OCI-LY3 (cell line): Measurements from ENCODE around the gene SMIM23.

ENCODE experiments used
- H2AFZ ChIP-seq: fragments of 200-600, 300-600 bp; shearing (Covaris generic); 2 replicates; pipeline ENCODE4 v1.6.0; 2014; ENCODE audit warnings: antibody characterized with exemption, low read depth, low read length
- H3K27ac ChIP-seq: fragments of 200-600, 300-600 bp; sonication (generic); 2 replicates; pipeline ENCODE4 v1.5.1; 2014; ENCODE audit warnings: mild to moderate bottlenecking, low read length, moderate library complexity, mixed read lengths
- H3K27me3 ChIP-seq: fragments of 200-600, 300-600 bp; sonication (generic); 2 replicates; pipeline ENCODE4 v1.6.1; 2014; ENCODE audit warnings: low read depth, low read length, mixed read lengths
- H3K36me3 ChIP-seq: fragments of 200-600, 300-600 bp; sonication (generic); replicated peaks from 2 replicates; pipeline ENCODE3; 2014; ENCODE audit warnings: low read depth, low read length, mixed read lengths
- H3K4me1 ChIP-seq: fragments of 300-600, 200-600 bp; sonication (generic); 2 replicates; pipeline ENCODE4 v1.6.1; 2014; ENCODE audit warnings: low read length, mixed read lengths
- H3K4me2 ChIP-seq: fragments of 200-600, 300-600 bp; sonication (generic); 2 replicates; pipeline ENCODE4 v1.6.1; 2014; ENCODE audit warnings: low read length, mixed read lengths
- H3K4me3 ChIP-seq: fragments of 300-600, 200-600 bp; sonication (generic); 2 replicates; pipeline ENCODE4 v1.5.1; 2014; ENCODE audit warnings: antibody characterized with exemption, mild to moderate bottlenecking, low read length, moderate library complexity
- H3K79me2 ChIP-seq: fragments of 300-600, 200-600 bp; shearing (Covaris generic); 2 replicates; pipeline ENCODE4 v1.6.1; 2014; ENCODE audit warnings: mild to moderate bottlenecking, low read length, mixed read lengths
- H3K9ac ChIP-seq: fragments of 300-600, 200-600 bp; shearing (Covaris generic); 2 replicates; pipeline ENCODE4 v1.6.0; 2014; ENCODE audit warnings: mild to moderate bottlenecking, low read length, moderate library complexity
- H3K9me3 ChIP-seq: fragments of 200-600, 300-600 bp; shearing (Covaris generic); 2 replicates; pipeline ENCODE4 v1.6.1; 2014; ENCODE audit warnings: low read length, mixed read lengths; ENCODE audit not compliant: insufficient read depth
- H4K20me1 ChIP-seq: fragments of 200-600, 300-600 bp; sonication (generic); 2 replicates; pipeline ENCODE4 v1.6.1; 2016; ENCODE audit warnings: low read length, mixed read lengths; ENCODE audit not compliant: insufficient read depth
- EZH2phosphoT487 ChIP-seq: fragments of 200-600 bp; shearing (Covaris generic); IDR thresholded peaks from 2 replicates; pipeline ENCODE4 v1.6.1; 2018; ENCODE audit warnings: antibody characterized with exemption, mixed run types, low read depth
- TF ChIP-seq, protein P1 (sequence below): fragments of 200-600, 300-600 bp; sonication (generic); IDR thresholded peaks from 2 replicates; pipeline ENCODE4 v1.5.1; 2014; ENCODE audit warnings: antibody characterized with exemption, low read length, low read depth

SMIM23 gene

DNA sequence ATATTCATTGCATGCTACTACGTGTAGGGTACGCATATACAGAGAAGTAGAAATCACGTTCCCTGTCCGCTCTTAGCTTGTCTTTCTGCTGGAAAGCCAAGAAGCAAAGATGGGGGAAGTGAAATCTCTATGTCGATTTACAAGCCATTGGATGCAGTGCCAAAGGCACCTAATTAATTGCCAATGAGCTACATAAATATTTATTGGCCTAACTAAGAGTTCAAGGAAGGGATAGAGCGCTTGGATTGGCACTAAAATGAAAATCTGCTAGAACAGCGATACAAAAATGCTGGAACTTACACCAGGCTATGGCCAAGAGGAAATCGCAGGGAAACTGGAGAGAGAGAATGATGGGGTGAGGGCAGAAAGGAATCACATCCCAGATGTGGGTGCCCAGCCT lies 10.8 kb downstream of the SMIM23 start:
- no peaks in the 10 kb centered on the region for H3K36me3 ChIP-seq
- H3K4me3 ChIP-seq, result no peak overlapping the region
- H4K20me1 ChIP-seq, result no peaks in the 10 kb centered on the region
- TF ChIP-seq, protein P1, sequence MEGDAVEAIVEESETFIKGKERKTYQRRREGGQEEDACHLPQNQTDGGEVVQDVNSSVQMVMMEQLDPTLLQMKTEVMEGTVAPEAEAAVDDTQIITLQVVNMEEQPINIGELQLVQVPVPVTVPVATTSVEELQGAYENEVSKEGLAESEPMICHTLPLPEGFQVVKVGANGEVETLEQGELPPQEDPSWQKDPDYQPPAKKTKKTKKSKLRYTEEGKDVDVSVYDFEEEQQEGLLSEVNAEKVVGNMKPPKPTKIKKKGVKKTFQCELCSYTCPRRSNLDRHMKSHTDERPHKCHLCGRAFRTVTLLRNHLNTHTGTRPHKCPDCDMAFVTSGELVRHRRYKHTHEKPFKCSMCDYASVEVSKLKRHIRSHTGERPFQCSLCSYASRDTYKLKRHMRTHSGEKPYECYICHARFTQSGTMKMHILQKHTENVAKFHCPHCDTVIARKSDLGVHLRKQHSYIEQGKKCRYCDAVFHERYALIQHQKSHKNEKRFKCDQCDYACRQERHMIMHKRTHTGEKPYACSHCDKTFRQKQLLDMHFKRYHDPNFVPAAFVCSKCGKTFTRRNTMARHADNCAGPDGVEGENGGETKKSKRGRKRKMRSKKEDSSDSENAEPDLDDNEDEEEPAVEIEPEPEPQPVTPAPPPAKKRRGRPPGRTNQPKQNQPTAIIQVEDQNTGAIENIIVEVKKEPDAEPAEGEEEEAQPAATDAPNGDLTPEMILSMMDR, result no peak
- TF ChIP-seq EZH2phosphoT487, result no peak
- no peaks in the 10 kb centered on the region for H3K4me1 ChIP-seq
- H3K27me3 ChIP-seq, result no peaks in the 10 kb centered on the region
- H3K4me2 ChIP-seq, result no peak overlapping the region
- no peak overlapping the region for H3K27ac ChIP-seq
- H3K9me3 ChIP-seq, result no peaks in the 10 kb centered on the region
- no peaks in the 10 kb centered on the region for H3K79me2 ChIP-seq
- H3K9ac ChIP-seq, result no peak overlapping the region
- no peak overlapping the region for H2AFZ ChIP-seq

DNA sequence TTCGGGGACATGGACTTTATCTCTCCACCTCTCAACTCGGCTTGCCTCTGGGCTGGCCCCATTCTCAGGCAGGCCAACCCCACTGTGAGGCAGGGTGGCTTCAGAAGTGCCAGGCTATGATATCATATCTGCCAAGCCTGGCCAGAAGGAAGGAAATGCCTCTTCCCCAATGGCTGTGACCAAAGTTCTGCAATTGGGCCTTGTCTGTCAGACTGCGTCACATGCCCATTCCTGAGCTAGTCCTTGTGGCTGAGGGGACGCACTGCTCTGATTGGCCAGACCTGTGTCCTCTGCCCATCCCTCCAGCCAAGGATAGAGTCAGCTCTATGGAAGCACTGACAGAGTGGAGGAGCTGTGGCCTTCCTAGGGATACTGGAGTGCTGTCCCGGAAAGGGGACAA lies 11.9 kb downstream of the SMIM23 start:
- Histone ChIP-seq H3K79me2 (no peaks in the 10 kb centered on the region), H2AFZ (no peak overlapping the region)

DNA sequence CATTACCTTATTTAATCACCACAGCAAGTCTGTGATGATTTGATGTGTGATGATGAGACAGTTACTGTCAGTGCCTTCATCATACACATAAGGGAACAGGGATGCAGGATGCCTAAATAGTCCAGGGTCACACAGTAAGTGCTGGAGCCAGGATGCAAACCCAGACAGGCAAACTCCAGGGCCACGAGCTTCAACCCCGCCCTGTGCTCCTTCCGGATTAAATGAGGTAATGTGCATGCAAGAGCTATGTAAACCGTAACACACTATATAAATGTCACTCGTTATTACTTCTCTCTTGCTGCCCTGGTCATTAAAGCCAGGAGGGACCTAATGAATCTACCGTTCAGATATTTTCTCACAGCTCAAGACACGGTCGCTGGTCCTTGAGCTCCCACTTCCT lies 12.8 kb downstream of the SMIM23 start:
- H4K20me1 ChIP-seq, result no peaks in the 10 kb centered on the region
- no peak for TF ChIP-seq EZH2phosphoT487
- TF ChIP-seq, protein P1, result no peak
- H3K4me3 ChIP-seq, result no peak overlapping the region
- H3K36me3 ChIP-seq, result no peaks in the 10 kb centered on the region
- 0 out of 2 replicates have a peak, but pooled peaks cover 5% of the 10 kb centered on the region for H3K4me1 ChIP-seq
- H2AFZ ChIP-seq, result no peak overlapping the region
- H3K27me3 ChIP-seq, result no peaks in the 10 kb centered on the region
- no peak overlapping the region for H3K4me2 ChIP-seq
- H3K9ac ChIP-seq, result no peak overlapping the region
- no peaks in the 10 kb centered on the region for H3K79me2 ChIP-seq
- no peak overlapping the region for H3K27ac ChIP-seq
- no peaks in the 10 kb centered on the region for H3K9me3 ChIP-seq

More for the DNA sequence above, 11.9 kb downstream of the SMIM23 start:
- H3K9ac ChIP-seq, result no peak overlapping the region
- no peak overlapping the region for H3K4me3 ChIP-seq
- no peaks in the 10 kb centered on the region for H3K36me3 ChIP-seq
- H3K4me2 ChIP-seq, result no peak overlapping the region
- TF ChIP-seq, protein P1, result no peak
- TF ChIP-seq EZH2phosphoT487, result no peak
- H4K20me1 ChIP-seq, result no peaks in the 10 kb centered on the region
- no peak overlapping the region for H3K27ac ChIP-seq
- no peaks in the 10 kb centered on the region for H3K27me3 ChIP-seq
- H3K4me1 ChIP-seq, result 0 out of 2 replicates have a peak, but pooled peaks cover 5% of the 10 kb centered on the region
- no peaks in the 10 kb centered on the region for H3K9me3 ChIP-seq

DNA sequence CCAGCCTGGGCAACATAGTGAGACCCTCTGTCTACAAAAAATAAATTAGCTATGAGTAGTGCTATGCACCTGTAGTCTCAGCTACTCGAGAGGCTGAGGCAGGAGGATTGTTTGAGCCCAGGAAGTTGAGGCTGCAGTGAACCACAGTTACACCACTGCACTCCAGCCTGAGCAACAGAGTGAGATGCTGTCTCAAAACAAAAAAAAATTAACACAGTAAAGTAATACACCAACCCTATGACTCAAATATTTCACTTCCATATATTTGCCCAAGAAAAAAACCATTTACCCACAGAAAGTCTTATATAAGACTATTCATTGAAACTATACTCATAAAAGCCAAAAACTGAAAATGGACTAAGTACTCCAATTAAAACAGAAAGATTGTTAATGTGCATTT lies 16.2 kb downstream of the SMIM23 start:
- H3K27me3 ChIP-seq, result peaks cover 6% of the 10 kb centered on the region; the same call in 1 of the 2 replicates
- H3K79me2 ChIP-seq, result no peaks in the 10 kb centered on the region
- H3K4me1 ChIP-seq, result 0 out of 2 replicates have a peak, but pooled peaks cover 5% of the 10 kb centered on the region
- no peak overlapping the region for H3K4me3 ChIP-seq
- no peaks in the 10 kb centered on the region for H4K20me1 ChIP-seq
- no peak overlapping the region for H2AFZ ChIP-seq
- no peaks in the 10 kb centered on the region for H3K9me3 ChIP-seq
- no peaks in the 10 kb centered on the region for H3K36me3 ChIP-seq
- H3K9ac ChIP-seq, result no peak overlapping the region
- no peak overlapping the region for H3K27ac ChIP-seq
- TF ChIP-seq EZH2phosphoT487, result no peak
- TF ChIP-seq, protein P1, result no peak
- no peak overlapping the region for H3K4me2 ChIP-seq
